ENCODE measurements around the gene PRSS8.

- TF ChIP-seq, protein P1, sequence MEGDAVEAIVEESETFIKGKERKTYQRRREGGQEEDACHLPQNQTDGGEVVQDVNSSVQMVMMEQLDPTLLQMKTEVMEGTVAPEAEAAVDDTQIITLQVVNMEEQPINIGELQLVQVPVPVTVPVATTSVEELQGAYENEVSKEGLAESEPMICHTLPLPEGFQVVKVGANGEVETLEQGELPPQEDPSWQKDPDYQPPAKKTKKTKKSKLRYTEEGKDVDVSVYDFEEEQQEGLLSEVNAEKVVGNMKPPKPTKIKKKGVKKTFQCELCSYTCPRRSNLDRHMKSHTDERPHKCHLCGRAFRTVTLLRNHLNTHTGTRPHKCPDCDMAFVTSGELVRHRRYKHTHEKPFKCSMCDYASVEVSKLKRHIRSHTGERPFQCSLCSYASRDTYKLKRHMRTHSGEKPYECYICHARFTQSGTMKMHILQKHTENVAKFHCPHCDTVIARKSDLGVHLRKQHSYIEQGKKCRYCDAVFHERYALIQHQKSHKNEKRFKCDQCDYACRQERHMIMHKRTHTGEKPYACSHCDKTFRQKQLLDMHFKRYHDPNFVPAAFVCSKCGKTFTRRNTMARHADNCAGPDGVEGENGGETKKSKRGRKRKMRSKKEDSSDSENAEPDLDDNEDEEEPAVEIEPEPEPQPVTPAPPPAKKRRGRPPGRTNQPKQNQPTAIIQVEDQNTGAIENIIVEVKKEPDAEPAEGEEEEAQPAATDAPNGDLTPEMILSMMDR (conservative IDR thresholded peaks at IDR 0.05 in 1 of 2, IDR thresholded peaks at IDR 0.05 in 1 of 2; ENCODE audit: extremely low read depth in 1 of 2, insufficient read depth in 1 of 2, low read depth in 1 of 2, low read length in 2 of 2), result no peak
- TF ChIP-seq EZH2 (IDR thresholded peaks at IDR 0.05; ENCODE audit: borderline replicate concordance, low read length), result no peak
Observed at GRCh38 chr16:31092330-31092729, 43.2 kb downstream of the PRSS8 start.

Data from mammary epithelial cell (primary cell).